ENCODE data around the gene DTWD2. TPM values are rescaled to one million over a fixed set of nuclear protein-coding genes. Genes with fewer than 3 reads are reported as not detected.
"Not testable (repeated sequence)": the region's sequence is repeated elsewhere in the genome, so short reads cannot be mapped to it uniquely, and the experiment has no call there.

Gene DTWD2
- total RNA-seq, 1 donor from 2014 or later, result 11.8 TPM

DNA sequence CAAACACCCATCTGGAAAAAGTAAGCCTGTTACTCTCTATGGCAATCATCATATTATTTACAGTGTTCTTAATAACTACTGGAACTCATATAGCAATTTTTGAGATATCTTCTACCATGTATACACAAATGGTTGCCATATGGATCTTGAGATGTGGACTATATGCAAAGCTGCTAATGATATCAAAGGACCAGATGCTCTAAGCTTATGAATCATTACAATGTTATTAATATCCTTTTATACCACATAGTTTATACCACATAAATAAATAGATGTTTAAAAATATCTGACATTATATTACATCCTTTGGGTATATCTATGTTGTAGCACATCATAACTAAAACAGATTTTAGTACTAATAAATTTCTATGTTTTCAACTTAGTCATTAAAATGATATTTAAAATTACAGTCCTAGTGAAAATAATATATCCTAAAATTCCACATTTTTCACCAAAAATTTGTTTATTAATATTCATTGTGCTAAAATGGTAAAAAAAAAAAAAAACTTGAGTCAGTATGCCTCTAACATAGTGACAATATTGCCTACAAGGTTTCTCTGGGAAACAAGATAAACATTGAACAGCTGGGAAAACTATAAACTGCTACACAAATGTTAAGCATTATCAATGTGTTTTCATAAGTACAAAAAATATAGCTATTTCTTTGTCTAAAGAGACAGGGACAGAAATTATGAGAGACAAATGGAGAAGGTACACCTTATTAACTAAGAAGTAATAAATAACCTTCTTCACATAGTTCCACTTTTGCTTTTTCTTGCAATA lies 85.5 kb downstream of the DTWD2 start:
- ATAC-seq (ENCODE audit: poor library complexity) (no peak), DNase-seq (no peak)
- intact Hi-C loops (cut with DNase I), result no loop called here

DNA sequence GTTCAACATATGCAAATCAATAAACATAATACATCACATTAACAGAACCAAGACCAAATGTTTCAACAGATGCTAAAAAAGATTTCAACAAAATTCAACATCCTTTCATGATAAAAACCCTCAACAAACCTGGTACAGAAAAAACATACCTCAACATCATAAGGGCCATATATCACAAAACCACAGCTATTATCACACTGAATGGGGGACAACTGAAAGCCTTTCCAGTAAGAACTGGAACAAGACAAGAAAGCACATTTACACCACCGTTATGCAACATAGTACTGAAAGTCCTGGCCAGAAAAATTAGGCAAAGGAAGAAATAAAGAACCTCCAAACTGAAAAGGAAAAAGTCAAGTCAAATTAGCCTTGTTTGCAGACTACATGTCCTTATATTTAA lies 93.6 kb downstream of the DTWD2 start:
- ATAC-seq (ENCODE audit: poor library complexity) (no peak), DNase-seq (no peak)
- intact Hi-C loops (cut with DNase I), result no loop called here

DNA sequence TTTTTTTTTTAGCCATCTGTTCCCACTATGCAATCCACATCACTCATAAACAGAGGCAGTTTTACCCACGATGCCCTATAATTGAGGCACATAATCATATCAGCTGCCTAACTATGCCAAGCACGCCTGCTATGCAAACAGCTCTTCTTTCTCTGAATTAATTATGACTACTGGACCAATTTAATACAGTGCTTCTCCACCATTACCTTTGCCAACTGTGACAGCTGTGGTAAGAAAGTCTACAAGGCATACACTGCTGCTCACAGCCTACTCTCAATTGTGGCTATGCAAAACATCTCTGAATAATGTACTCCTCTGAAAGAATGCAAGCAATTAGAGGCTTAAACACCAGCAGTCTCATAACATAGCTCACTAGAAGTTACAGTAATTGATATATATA lies 97.1 kb downstream of the DTWD2 start:
- intact Hi-C loops (cut with DNase I), result no loop called here
- DNase-seq (no peak), ATAC-seq (ENCODE audit: poor library complexity) (peak; percentile 81)

DNA sequence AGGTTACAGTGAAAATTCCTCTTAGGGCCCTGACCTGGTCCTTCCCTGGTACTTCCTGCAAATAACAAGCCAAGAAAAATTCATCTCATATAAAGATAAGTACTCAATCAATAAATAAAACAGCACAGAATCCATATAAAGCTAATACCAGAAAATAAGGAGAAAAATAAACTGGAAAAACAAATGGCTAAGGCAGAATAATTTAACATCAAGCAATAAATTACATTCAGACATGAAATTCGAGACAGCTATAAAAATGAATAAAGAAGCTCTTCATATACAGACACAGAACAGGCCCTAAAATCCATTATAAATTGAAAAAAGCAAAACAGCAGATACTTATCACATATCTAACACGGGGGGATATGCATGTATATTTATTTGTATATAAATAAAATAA lies 99.2 kb downstream of the DTWD2 start:
- DNase-seq, result no peak
- ATAC-seq (ENCODE audit: poor library complexity), result no peak

DNA sequence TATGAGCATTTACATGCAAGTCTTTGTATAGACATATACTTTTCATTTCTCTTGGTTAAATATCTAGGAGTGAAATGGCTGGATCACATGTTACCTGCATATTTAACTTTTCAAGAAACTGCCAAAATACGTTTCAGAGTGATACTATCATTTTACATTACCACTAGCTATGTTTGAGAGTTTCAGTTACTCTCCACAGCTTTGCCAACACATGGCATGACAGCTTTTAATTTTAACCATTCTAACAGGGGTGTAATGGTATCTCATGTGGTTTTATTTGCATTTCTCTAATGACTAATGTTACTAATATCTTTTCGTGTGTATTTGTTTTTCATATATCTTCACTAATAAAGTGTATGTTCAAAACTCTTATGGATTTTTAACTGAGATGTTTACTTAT lies 99.8 kb downstream of the DTWD2 start:
- ATAC-seq (ENCODE audit: poor library complexity) (no peak), DNase-seq (no peak)
- intact Hi-C loops (cut with DNase I), result no loop called here

More for the DNA sequence above, 99.2 kb downstream of the DTWD2 start:
- intact Hi-C loops (cut with DNase I), result no loop called here

DNA sequence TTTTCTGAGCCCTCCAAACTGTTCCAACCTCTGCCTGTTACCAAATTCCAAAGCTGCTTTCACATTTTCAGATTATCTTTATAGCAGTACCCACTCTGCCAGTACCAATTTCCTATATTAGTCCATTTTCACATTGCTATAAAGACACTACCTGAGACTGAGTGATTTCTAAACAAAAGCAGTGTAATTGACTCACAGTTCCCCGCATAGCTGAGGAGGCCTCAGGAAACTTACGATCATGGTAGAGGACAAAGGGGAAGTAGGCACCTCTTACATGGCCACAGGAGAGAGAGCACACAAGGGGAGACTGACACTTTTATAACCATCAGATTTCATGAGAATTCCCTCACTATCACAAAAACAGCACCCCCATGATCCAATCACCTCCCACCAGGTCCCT lies 105.0 kb downstream of the DTWD2 start:
- ATAC-seq (ENCODE audit: poor library complexity), result no peak
- intact Hi-C loops (cut with DNase I), result no loop called here
- no peak for DNase-seq

DNA sequence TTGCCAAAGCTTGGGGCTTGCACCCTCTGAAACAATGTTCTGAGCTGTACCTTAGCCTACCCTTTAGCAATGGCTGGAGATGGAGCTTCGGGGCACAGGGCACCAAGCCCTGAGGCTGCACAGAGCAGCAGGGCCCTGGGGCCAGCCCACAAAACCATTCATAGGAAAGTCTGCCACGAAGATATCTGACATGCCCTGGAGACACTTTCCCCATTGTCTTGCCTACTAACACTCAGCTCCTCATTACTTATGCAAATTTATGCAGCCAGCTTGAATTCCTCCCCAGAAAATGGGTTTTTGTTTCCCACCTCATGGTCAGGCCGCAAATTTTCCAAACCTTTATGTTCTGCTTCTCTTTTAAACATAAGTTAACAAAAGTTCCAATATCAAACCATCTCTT lies 105.7 kb downstream of the DTWD2 start:
- DNase-seq (no peak), ATAC-seq (ENCODE audit: poor library complexity) (no peak)
- intact Hi-C loops (cut with DNase I), result no loop called here

DNA sequence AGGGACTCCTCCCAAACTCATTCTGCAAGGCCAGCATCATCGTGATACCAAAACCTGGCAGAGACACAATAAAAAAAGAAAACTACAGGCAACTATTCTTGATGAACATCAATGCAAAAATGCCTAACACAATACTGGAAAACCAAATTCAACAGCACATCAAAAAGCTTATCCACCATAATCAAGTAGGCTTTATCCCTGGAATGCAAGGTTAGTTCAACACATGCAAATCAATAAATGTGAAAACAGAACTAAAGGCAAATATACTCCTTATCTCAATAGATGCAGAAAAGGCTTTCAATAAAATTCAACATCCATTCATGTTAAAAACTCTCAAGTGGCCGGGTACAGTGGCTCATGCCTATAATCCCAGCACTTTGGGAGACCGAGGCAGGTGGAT lies 111.5 kb downstream of the DTWD2 start:
- DNase-seq; ATAC-seq (ENCODE audit: poor library complexity); intact Hi-C loops (cut with DNase I): not testable (repeated sequence)

DNA sequence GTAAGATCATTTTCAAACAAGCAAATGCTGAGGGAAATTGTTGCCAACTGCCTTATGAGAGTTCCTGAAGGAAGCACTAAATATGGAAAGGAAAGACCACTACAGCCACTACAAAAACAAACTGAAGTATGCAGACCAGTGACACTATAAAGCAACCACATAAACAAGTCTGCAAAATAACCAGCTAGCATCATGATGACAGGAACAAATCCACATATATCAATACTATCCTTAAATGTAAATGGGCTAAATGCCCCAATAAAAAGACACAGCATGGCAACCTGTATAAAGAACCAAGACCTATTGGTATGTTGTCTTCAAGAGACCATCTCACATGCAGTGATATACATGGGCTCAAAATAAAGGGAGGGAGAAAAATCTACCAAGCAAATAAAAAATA lies 113.2 kb downstream of the DTWD2 start:
- intact Hi-C loops (cut with DNase I), result no loop called here
- DNase-seq (no peak), ATAC-seq (ENCODE audit: poor library complexity) (no peak)

DNA sequence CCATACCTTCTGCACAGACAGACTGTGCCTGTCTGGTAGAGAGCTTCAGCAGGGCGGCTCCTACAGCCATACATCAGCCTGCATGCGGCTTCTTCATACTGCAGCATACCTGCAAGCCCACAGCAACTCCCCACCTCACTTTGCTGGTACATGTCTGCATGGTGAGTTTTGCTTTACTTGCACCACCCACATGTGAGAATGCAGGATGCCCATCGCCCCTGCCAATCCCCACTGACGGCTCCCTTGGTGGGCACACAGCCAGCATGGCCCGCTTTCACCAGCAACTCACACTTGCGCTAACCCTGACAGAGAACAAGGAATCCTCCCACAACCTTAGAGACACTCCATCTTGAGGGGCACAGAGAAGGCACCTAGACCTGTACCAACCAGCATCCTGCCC lies 114.9 kb downstream of the DTWD2 start:
- DNase-seq, result no peak
- intact Hi-C loops (cut with DNase I), result no loop called here
- ATAC-seq (ENCODE audit: poor library complexity), result no peak

DNA sequence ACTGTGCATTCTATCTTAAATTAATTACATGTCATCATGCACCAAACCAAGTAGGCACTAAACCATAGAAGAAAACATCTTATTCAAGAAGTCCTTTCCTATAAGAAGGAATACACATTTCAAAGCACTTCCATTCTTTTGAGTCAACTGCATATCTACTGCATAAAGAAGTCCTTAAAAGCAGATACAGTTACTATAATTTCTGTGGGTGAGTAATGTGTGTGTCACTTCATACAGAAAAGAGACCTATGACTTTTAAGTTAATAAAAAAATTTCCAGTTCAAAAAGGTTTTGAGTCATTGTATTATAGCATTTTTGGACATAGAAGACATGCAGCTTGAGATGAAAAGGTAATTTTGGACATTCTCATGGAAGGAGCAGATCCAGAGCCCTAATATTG lies 125.0 kb downstream of the DTWD2 start:
- ATAC-seq (ENCODE audit: poor library complexity), result no peak
- intact Hi-C loops (cut with DNase I), result no loop called here
- no peak for DNase-seq

DNA sequence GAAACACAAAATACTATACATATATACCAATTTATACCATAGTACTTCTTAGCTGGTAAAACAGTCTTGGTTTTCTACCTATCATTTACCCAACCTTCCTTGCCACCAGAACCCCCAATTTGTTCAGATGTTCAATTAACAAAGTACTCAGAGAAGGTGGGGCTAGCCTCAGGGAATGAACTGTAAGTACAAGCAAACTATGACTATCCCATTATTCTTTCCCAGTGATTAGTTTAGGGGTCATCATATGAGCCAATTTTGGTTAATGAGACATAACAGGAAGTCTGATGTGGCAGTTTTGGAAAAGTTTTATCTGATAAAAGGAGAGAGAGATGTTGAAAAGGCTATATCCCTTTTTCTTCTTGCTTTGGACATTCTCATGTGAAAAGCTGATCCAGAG lies 125.8 kb downstream of the DTWD2 start:
- ATAC-seq (ENCODE audit: poor library complexity) (no peak), DNase-seq (no peak)
- intact Hi-C loops (cut with DNase I), result no loop called here

DNA sequence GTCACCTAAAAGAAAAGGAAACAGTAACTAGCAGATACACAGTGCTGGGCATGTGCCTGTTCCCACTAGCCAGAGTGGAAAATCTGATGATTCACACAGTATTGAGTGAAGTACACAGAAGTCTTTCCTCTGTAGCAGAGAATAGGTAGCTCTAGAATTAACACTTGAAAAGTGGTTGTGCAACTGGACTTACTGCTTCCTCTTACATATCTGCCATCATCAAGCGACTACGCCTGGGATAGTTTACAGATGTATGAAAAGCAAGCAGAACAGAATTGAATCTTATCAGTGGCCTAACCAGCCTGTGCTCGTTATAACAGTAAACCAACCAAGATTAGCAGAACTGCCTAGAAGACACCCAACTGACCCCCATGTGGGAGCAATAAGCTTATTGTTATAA lies 130.6 kb downstream of the DTWD2 start:
- intact Hi-C loops (cut with DNase I), result no loop called here
- DNase-seq (no peak), ATAC-seq (ENCODE audit: poor library complexity) (no peak)

DNA sequence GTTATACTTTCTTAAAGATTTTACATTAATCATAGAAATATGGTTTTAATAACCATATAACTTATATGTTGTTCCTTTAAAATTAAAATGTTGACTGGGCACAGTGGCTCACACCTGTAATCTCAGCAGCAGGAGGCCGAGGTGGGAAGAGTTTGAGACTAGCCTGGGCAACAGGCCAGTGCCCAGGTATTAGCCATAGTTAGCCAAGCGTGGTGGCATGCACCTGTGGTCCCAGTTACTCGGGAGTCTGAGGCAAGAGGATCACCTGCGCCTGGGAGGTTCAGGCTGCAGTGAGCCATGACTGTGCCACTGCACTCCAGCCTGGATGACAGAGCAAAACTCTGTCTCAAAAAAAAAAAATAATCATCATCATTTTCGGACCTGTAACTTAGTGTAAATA lies 133.5 kb downstream of the DTWD2 start:
- ATAC-seq (ENCODE audit: poor library complexity), result no peak
- DNase-seq, result no peak
- intact Hi-C loops (cut with DNase I), result no loop called here

DNA sequence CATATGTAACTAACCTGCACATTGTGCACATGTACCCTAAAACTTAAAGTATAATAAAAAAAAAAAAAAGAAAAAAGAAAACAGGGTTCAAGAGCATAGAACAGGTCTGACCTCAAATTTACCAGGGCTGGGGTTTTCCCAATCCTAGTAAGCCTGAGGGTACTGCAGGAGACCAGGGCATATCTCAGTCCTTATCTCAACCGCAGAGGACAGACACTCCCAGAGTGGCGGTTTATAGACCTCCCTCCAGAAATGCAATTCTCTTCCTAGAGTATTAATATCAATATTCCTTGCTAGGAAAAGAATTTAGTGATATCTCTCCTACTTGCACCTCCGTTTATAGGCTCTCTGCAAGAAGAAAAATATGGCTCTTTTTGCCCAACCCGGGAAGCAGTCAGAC lies 136.6 kb downstream of the DTWD2 start:
- ATAC-seq (ENCODE audit: poor library complexity); intact Hi-C loops (cut with DNase I); DNase-seq: not testable (repeated sequence)

DNA sequence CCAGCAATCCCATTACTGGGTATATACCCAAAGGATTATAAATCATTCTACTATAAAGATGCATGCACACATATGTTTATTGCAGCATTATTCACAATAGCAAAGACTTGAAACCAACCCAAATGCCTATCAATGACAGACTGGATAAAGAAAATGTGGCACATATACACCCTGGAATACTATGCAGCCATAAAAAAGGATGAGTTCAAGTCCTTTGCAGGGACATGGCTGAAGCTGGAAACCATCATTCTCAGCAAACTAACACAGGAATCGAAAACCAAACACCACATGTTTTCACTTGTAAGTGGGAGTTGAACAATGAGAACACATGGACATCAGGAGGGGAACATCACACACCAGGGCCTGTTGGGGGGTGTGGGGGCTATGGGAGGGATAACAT lies 138.8 kb downstream of the DTWD2 start:
- intact Hi-C loops (cut with DNase I); ATAC-seq (ENCODE audit: poor library complexity); DNase-seq: not testable (repeated sequence)

DNA sequence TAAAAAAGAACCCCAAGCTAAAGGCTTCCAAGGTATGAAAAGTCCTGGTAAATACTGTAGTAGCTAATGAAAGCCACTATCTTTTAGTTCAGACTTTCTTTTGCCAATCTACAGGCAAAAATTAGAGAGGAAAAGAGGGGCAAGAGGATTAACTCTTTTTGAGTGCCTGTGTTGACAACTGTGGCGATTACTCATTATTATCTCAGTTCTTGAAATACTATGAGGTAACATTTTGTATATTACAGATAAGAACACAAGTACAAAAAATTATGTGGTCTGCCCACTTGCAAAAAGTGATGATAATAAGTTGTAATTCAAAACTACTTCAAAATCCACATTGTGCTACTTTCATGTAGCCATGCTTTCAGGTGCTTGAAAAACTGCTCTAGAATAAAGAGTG lies 144.0 kb downstream of the DTWD2 start:
- intact Hi-C loops (cut with DNase I), result no loop called here
- DNase-seq, result no peak
- ATAC-seq (ENCODE audit: poor library complexity), result no peak

DNA sequence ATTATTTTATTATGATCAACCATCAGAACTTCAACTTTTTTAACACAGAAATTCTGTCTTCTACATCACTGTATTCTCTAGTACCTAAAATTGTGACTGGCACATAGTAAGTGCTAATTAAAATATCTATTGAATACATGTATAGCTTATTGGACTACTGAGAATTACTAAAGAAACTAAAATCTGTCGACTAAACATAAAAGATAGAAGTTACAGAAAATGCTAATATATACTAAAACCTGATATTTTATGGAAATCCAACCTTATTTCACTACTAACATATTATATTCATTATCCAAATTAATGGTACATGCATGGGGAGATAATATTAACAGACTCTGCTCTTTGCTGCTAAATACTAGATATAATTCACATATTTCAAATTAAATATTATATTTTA lies 153.6 kb downstream of the DTWD2 start:
- ATAC-seq (ENCODE audit: poor library complexity) (no peak), DNase-seq (no peak)
- intact Hi-C loops (cut with DNase I), result no loop called here

DNA sequence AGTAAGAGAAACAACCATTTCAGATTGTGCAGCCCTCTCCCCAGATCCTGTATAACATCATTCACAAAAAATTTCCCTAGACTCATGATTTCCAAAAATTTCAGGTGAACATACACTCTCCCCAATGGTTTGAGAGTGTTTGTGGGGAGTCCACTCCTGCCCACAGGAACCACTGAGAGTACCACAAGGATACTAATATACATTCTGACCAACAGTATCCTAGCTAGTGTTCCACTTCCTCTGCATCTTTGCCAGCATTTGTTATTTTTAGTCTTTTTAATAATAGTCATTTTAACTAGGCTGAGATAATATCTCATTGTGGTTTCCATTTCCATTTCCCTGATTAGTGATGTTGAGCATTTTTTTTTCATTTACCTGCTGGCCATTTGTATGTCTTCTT lies 155.4 kb downstream of the DTWD2 start:
- intact Hi-C loops (cut with DNase I), result no loop called here
- ATAC-seq (ENCODE audit: poor library complexity), result no peak

DNA sequence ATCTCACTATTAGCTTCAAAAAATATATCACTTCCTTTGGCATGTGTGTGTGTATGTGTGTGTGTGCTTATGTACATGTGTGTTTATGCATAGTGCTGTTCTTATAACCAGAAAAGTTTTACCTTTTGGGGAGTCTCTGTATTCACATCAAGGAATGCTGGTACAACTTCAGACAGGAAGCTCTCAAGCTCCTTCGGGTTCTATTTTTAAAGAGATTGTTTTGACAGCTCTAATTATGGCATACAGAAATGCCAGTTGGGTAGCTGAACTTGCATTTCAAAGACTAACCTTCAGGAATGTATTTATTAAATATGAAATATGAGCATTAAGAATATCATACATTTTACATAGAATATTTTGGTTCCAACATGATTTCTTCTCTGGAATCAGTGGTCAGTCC lies 163.1 kb downstream of the DTWD2 start:
- peak; percentile 83 for ATAC-seq (ENCODE audit: poor library complexity)
- intact Hi-C loops (cut with DNase I), result no loop called here
- no peak for DNase-seq

More for the DNA sequence above, 155.4 kb downstream of the DTWD2 start:
- no peak for DNase-seq

DNA sequence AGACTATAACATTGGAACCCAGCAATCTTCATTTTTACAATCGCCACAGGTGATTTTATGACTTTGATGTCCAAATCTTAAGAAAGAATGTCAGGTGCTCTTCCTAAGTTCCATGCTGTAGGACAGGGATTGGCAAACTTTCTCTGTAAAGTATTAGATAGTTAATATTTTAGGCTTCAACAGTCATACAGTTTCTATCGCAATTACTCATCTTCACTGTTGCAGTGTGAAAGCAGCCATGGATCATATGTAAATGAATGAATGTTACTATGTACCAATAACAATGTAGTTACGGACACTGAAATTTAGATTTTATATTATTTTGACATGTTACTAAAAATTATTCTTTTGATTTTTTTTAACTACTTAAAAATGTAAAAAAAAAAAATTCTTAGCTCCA lies 169.7 kb downstream of the DTWD2 start:
- DNase-seq (no peak), ATAC-seq (ENCODE audit: poor library complexity) (no peak)
- intact Hi-C loops (cut with DNase I), result no loop called here
